ENCODE data around the gene CKB. TPM values are rescaled to one million over a fixed set of nuclear protein-coding genes. Genes with fewer than 3 reads are reported as not detected.
A peak's percentile ranks its signal among the peaks of the same experiment; 100 is the strongest.

Gene CKB
- total and polyA plus RNA-seq, 3 donors from 2014 or later = 504 to 1,322 (median 1,148) TPM

DNA sequence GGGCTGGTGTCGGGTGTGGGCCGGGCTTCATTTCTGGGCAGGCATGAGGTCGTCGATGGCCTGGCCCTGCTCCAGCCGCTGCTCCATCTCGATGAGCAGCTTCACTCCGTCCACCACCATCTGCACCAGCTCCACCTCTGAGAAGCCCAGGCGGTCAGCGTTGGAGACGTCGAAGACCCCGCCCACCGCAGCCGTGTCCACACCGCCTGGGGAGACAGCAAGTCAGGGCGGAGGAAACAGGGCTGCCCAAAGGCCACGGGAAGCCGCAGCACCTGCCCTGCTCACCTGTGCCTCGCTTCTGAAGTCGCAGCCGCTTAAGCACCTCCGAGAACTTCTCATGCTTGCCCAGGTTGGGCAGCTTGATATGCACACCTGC lies 2.8 kb downstream of the CKB start:
- 43 to 44% methylated on average over 15 to 22 of the region's 22 CpGs for WGBS, 2 donors
- Histone ChIP-seq H3K4me1 (peaks cover 46% of the 10 kb centered on the region), H3K36me3 (ENCODE audit: low read depth, missing control alignments) (no peaks in the 10 kb centered on the region), H3K27me3 (no peaks in the 10 kb centered on the region), H3K4me3 (no peak overlapping the region), H3K27ac (peak overlapping the region; percentile 94 to 95), H3K9me3 (no peaks in the 10 kb centered on the region)
- no peak for DNase-seq
- intact Hi-C loops (cut with DNase I; ENCODE audit: low total_unique reads) = no loop called here
- no peak for TF ChIP-seq POLR2A (IDR thresholded peaks at IDR 0.05)
- TF ChIP-seq, protein P1, sequence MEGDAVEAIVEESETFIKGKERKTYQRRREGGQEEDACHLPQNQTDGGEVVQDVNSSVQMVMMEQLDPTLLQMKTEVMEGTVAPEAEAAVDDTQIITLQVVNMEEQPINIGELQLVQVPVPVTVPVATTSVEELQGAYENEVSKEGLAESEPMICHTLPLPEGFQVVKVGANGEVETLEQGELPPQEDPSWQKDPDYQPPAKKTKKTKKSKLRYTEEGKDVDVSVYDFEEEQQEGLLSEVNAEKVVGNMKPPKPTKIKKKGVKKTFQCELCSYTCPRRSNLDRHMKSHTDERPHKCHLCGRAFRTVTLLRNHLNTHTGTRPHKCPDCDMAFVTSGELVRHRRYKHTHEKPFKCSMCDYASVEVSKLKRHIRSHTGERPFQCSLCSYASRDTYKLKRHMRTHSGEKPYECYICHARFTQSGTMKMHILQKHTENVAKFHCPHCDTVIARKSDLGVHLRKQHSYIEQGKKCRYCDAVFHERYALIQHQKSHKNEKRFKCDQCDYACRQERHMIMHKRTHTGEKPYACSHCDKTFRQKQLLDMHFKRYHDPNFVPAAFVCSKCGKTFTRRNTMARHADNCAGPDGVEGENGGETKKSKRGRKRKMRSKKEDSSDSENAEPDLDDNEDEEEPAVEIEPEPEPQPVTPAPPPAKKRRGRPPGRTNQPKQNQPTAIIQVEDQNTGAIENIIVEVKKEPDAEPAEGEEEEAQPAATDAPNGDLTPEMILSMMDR (IDR thresholded peaks at IDR 0.05) = no peak

DNA sequence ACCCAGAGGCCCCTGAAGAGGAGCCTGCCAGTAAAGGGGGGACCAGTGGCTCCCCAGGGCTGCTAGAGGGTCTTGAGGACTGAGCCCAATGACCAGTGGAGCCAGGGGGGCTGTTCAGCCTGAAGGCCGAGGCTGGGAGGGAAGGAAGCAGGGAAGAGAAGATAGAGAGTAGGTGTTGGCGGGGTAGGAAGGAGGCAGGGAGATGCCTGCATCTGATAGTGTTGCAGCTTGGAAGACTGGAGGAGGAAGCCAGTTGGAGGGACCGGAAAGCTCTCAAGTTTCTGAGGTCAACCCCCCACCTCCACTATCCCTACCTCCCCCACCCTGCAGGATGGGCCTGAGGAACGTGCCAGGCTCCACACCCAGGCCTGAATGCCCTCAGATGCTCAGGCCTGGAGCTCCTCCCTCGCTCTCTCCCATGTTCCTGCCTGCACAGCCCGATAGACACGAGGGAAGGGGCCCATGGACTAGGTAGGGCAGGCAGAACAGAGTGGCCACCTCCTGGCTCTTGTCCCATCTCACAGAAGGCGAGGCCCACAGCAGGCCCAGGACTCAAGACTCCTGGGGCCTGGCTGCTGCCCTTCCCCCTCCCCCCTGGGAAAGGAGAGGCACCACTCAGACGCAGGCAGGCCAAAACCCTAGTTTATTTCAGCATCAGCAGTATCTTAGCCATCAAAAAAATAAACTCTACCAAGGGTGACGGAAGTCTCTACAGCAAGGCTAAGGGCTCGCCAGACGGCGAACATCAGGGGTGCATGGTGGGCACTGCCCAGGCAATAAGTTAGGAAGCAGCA lies 3.4 kb downstream of the CKB start:
- H3K4me1 ChIP-seq = peaks cover 42% of the 10 kb centered on the region
- WGBS, 2 donors = 28 to 34% methylated on average over 9 to 13 of the region's 13 CpGs
- DNase-seq = no peak

DNA sequence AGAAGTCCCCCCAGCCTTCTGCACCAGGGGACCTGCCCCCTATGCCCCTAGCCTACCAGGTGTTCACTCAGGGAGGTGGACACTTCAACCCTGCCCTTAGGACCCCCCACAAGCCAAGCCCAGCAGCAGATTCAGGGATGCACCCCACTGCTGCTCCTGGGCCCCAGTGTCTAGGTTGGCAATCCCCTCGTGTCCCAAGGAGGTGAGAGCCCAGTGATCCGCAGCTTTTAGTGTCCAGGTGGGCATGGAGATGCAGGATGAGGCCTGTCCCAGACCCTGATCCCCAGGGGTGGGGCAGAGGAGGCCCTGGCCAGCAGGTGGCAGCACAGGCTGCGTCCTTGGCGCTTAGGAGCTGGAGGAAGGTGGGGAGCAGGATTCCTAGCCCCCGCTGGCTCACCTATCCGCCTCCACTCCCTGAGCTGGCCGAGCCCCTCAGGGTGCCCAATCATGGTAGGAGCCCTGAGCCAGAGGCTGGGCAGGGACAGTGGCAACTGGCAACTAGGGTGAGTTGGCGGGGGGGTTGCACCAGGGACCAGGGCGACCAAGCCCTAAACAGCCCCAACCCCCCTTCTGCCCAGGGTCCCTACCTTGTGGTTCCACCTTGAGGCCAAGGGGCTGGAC lies 4.1 kb downstream of the CKB start:
- Histone ChIP-seq H3K27ac (peak overlapping the region; percentile 63 to 95), H3K4me1 (peaks cover 41% of the 10 kb centered on the region), H3K4me3 (no peak overlapping the region), H3K9me3 (no peaks in the 10 kb centered on the region), H3K36me3 (ENCODE audit: low read depth, missing control alignments) (no peaks in the 10 kb centered on the region), H3K27me3 (no peaks in the 10 kb centered on the region)
- TF ChIP-seq, protein P1 (IDR thresholded peaks at IDR 0.05) = peak; percentile 81 to 82 (median 81)
- TF ChIP-seq POLR2A (IDR thresholded peaks at IDR 0.05) = no peak
- intact Hi-C loops (cut with DNase I; ENCODE audit: low total_unique reads) = no loop called here
- 53 to 77% methylated on average over 4 to 9 of the region's 9 CpGs for WGBS, 2 donors
- peak; percentile 71 for DNase-seq

More for the DNA sequence above, 3.4 kb downstream of the CKB start:
- peak overlapping the region; percentile 22 to 95 for H3K27ac ChIP-seq
- TF ChIP-seq, protein P1 (IDR thresholded peaks at IDR 0.05) = no peak
- TF ChIP-seq POLR2A (IDR thresholded peaks at IDR 0.05) = no peak
- H3K4me3 ChIP-seq = no peak overlapping the region
- intact Hi-C loops (cut with DNase I; ENCODE audit: low total_unique reads) = no loop called here
- H3K27me3 ChIP-seq = no peaks in the 10 kb centered on the region
- no peaks in the 10 kb centered on the region for H3K9me3 ChIP-seq
- no peaks in the 10 kb centered on the region for H3K36me3 ChIP-seq (ENCODE audit: low read depth, missing control alignments)

DNA sequence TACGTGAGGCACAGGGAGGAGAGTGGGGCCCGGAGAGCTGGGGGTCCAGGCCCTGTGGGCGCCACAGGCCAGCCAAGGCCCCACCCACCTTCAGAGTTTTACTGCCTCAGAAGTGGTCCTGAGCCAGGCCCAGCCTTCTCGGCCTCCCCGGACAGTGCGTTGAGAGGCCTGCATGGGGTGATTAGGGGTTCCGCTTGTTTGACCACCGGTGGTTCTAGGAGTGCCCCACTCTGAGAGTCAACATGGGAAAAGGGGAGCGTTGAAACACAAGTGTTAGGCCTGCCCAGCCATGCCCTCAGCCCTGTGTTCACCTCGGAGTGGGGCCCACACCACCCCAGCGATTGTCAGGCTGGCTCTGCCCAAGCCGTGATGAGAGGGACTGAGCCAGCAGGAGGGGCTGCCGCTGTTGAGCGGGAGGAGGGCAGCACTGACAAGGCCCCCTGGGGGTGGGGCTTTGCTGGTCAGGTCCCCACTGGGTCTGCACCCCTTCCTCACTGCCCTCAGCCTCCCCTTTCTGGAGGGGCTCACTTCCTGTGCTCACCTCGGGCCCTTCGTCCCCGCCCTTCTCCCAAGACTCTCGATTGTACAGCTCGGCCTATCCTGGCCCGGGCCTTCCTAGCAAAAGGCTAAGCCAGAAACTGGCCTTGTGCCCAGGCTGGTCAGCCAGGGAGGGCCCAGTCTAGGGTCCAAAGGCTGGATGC lies 4.8 kb downstream of the CKB start:
- no peaks in the 10 kb centered on the region for H3K27me3 ChIP-seq
- H3K36me3 ChIP-seq (ENCODE audit: low read depth, missing control alignments) = no peaks in the 10 kb centered on the region
- H3K4me1 ChIP-seq = peaks cover 41% of the 10 kb centered on the region
- 49 to 58% methylated on average over 15 to 20 of the region's 20 CpGs for WGBS, 2 donors
- H3K27ac ChIP-seq = peak overlapping the region; percentile 63 to 95
- no peaks in the 10 kb centered on the region for H3K9me3 ChIP-seq
- DNase-seq = no peak
- TF ChIP-seq POLR2A (IDR thresholded peaks at IDR 0.05) = no peak
- TF ChIP-seq, protein P1 (IDR thresholded peaks at IDR 0.05) = no peak
- intact Hi-C loops (cut with DNase I; ENCODE audit: low total_unique reads) = no loop called here
- H3K4me3 ChIP-seq = no peak overlapping the region
